Upper lobe of left lung (tissue), 4 donors: ENCODE results near the gene ACMSD.

ENCODE experiments used
- CTCF ChIP-seq, 6 experiments: fragments of 450-650 bp in 4 of 6; fragments of 200-600 bp in 2 of 6; sonication (generic) in 2 of 6; IDR thresholded peaks; one replicate each; pipeline ENCODE4 v1.5.1; 2016 to 2019; ENCODE audit warnings: antibody characterized with exemption in 6 of 6
- EP300 ChIP-seq, 4 donors: sonication (generic); formaldehyde crosslinking; IDR thresholded peaks; one replicate each; pipeline ENCODE4 v1.5.1; 2017; ENCODE audit warnings: antibody characterized with exemption in 4 of 4, control low read depth in 2 of 4
- POLR2A ChIP-seq, 4 donors: fragments of 450-650 bp; IDR thresholded peaks; one replicate each; pipeline ENCODE4 v1.5.1; 2016 to 2017; ENCODE audit warnings: antibody characterized with exemption in 4 of 4, mild to moderate bottlenecking in 2 of 4
- POLR2AphosphoS5 ChIP-seq, 2 donors: sonication (generic); formaldehyde crosslinking; IDR thresholded peaks; one replicate each; pipeline ENCODE4 v1.5.1; 2017; ENCODE audit warnings: antibody characterized with exemption in 2 of 2

GRCh38 chr2:134912361-134912760, 73.9 kb downstream of the ACMSD start:
- TF ChIP-seq CTCF (IDR thresholded peaks at IDR 0.05) (no peak), POLR2AphosphoS5 (IDR thresholded peaks at IDR 0.05) (no peak), EP300 (IDR thresholded peaks at IDR 0.05) (no peak), POLR2A (IDR thresholded peaks at IDR 0.05) (no peak)
